Suprapubic skin (tissue), 3 donors: ENCODE results near the gene RSRC1.

ENCODE experiments used
- EP300 ChIP-seq: sonication (generic); formaldehyde crosslinking; IDR thresholded peaks from one replicate; pipeline ENCODE4 v1.6.1; 2017; ENCODE audit warnings: antibody characterized with exemption
- POLR2A ChIP-seq, 2 donors: fragments of 450-650 bp; IDR thresholded peaks; one replicate each; pipeline ENCODE4 v1.6.1; 2017; ENCODE audit warnings: antibody characterized with exemption in 2 of 2, mild to moderate bottlenecking in 2 of 2, moderate library complexity in 2 of 2
- TF ChIP-seq, protein P1 (sequence below), 2 donors: fragments of 200-600 bp in 1 of 2; fragments of 450-650 bp in 1 of 2; sonication (generic) in 1 of 2; IDR thresholded peaks; one replicate each; pipeline ENCODE4 v1.5.1; 2016 to 2019; ENCODE audit warnings: antibody characterized with exemption in 2 of 2, mild to moderate bottlenecking in 1 of 2, moderate library complexity in 1 of 2

DNA sequence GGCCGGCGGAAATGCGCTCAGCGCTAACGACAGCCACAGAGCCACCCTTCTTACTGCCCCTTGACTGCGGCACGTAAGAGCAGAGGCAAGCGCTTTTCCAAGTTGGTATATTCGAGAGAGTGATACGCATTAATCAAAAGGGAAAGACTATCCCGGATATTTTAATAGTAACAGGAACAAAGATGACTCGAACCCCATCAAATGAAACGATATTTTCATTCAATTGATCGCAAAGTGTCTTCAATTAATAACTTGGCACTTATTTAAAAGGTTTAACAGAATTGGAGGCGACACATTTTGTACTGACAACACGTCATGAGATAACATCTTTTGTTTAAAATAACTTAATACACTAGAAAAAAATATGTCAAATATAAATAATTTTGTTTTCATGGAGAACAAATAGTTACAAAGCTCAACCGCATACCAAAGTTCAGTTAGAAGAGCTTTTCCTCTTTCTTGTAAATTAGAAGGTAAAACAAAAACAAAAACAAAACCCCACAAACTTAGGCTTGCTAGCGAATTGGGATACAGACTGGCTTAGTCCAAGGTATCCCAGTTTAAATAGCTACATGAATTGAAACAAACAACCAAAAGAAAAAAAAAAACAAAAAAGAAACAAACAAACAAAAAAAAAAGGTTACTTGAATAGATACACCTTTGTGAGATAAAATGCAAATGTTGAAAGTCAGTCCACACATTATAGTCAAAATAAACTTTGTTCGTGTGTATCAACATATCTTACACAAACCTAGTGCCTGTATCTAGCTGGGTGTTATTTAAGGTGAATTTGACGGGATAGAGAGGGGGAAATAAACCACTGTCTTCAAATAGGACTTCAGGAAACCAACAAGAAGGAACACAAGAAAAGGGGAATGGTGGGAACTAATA, 13.8 kb upstream of the RSRC1 start:
- TF ChIP-seq POLR2A (IDR thresholded peaks at IDR 0.05), result no peak
- TF ChIP-seq, protein P1, sequence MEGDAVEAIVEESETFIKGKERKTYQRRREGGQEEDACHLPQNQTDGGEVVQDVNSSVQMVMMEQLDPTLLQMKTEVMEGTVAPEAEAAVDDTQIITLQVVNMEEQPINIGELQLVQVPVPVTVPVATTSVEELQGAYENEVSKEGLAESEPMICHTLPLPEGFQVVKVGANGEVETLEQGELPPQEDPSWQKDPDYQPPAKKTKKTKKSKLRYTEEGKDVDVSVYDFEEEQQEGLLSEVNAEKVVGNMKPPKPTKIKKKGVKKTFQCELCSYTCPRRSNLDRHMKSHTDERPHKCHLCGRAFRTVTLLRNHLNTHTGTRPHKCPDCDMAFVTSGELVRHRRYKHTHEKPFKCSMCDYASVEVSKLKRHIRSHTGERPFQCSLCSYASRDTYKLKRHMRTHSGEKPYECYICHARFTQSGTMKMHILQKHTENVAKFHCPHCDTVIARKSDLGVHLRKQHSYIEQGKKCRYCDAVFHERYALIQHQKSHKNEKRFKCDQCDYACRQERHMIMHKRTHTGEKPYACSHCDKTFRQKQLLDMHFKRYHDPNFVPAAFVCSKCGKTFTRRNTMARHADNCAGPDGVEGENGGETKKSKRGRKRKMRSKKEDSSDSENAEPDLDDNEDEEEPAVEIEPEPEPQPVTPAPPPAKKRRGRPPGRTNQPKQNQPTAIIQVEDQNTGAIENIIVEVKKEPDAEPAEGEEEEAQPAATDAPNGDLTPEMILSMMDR (IDR thresholded peaks at IDR 0.05), result no peak
- TF ChIP-seq EP300, result no peak
